Measurements from ENCODE around the gene DLGAP1.

DNA sequence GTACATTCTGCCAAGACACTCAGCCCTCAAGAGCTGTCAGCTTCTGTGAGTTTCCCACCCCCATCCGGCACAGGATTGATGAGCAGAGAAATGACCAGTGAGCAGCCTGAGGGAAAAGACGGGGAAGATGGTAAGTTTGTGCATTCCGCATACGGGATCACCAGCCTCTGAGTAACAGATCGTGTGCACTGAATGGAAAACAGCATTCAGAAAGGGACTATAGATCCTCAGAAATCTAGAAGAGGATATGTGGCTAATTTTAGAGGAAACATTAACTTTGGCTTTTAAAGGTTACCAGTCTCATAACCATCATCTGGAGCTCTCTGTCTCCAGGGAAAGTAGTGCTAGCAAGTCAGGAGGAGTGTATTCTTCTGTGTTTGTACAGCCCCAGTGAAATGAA, 679.1 kb downstream of the DLGAP1 start:
- TF ChIP-seq, protein P1, sequence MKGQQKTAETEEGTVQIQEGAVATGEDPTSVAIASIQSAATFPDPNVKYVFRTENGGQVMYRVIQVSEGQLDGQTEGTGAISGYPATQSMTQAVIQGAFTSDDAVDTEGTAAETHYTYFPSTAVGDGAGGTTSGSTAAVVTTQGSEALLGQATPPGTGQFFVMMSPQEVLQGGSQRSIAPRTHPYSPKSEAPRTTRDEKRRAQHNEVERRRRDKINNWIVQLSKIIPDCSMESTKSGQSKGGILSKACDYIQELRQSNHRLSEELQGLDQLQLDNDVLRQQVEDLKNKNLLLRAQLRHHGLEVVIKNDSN (IDR thresholded peaks at IDR 0.05) = no peak
- TF ChIP-seq RAD21 (IDR thresholded peaks at IDR 0.05; ENCODE audit: low read depth) = no peak
- TF ChIP-seq ZBTB7A (IDR thresholded peaks at IDR 0.05; ENCODE audit: low read depth) = no peak
- TF ChIP-seq EP300 (IDR thresholded peaks at IDR 0.05; ENCODE audit: borderline replicate concordance) = no peak
- no peak for TF ChIP-seq TAF1 (IDR thresholded peaks at IDR 0.05; ENCODE audit: low read depth)
- no peak for TF ChIP-seq TCF12 (IDR thresholded peaks at IDR 0.05; ENCODE audit: low read depth)
- no peak for TF ChIP-seq CEBPB (IDR thresholded peaks at IDR 0.05)
- TF ChIP-seq, protein P2, sequence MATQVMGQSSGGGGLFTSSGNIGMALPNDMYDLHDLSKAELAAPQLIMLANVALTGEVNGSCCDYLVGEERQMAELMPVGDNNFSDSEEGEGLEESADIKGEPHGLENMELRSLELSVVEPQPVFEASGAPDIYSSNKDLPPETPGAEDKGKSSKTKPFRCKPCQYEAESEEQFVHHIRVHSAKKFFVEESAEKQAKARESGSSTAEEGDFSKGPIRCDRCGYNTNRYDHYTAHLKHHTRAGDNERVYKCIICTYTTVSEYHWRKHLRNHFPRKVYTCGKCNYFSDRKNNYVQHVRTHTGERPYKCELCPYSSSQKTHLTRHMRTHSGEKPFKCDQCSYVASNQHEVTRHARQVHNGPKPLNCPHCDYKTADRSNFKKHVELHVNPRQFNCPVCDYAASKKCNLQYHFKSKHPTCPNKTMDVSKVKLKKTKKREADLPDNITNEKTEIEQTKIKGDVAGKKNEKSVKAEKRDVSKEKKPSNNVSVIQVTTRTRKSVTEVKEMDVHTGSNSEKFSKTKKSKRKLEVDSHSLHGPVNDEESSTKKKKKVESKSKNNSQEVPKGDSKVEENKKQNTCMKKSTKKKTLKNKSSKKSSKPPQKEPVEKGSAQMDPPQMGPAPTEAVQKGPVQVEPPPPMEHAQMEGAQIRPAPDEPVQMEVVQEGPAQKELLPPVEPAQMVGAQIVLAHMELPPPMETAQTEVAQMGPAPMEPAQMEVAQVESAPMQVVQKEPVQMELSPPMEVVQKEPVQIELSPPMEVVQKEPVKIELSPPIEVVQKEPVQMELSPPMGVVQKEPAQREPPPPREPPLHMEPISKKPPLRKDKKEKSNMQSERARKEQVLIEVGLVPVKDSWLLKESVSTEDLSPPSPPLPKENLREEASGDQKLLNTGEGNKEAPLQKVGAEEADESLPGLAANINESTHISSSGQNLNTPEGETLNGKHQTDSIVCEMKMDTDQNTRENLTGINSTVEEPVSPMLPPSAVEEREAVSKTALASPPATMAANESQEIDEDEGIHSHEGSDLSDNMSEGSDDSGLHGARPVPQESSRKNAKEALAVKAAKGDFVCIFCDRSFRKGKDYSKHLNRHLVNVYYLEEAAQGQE (IDR thresholded peaks at IDR 0.05; ENCODE audit: low read depth) = no peak
- TF ChIP-seq EGR1 (IDR thresholded peaks at IDR 0.05) = no peak
- TF ChIP-seq CREB1 (IDR thresholded peaks at IDR 0.05; ENCODE audit: low read depth) = no peak
- no peak for TF ChIP-seq FOXM1 (IDR thresholded peaks at IDR 0.05; ENCODE audit: borderline replicate concordance, low read depth)
- TF ChIP-seq TEAD4 (IDR thresholded peaks at IDR 0.05) = no peak

Measured in Ishikawa (cell line).